Mesenchymal stem cell (in vitro differentiated cells and primary cell): ENCODE results near the gene HOXC12.

Experiments
- DNase-seq: peaks from one replicate; pipeline ENCODE4 v3.0.0-alpha.2; 2013
- H2AFZ ChIP-seq: one replicate; pipeline ENCODE4 v1.6.1; 2013; ENCODE audit warnings: low read depth, mild to moderate bottlenecking, control low read depth, inconsistent platforms, low read length, moderate library complexity
- H2AK5ac ChIP-seq: 2 replicates; pipeline ENCODE4 v1.6.1; 2013; ENCODE audit warnings: low read length, moderate library complexity, mild to moderate bottlenecking, inconsistent platforms; ENCODE audit not compliant: severe bottlenecking
- H2BK120ac ChIP-seq: one replicate; pipeline ENCODE4 v1.6.1; 2013; ENCODE audit warnings: low read depth, mild to moderate bottlenecking, inconsistent platforms, low read length, moderate library complexity
- H2BK12ac ChIP-seq, 2 experiments: one replicate each; pipeline ENCODE4 v1.6.1; 2013; ENCODE audit warnings: inconsistent platforms in 2 of 2, low read length in 2 of 2, mild to moderate bottlenecking in 2 of 2, moderate library complexity in 2 of 2, control low read depth in 1 of 2
- H2BK15ac ChIP-seq: one replicate; pipeline ENCODE4 v1.6.1; 2013; ENCODE audit warnings: mild to moderate bottlenecking, low read depth, inconsistent platforms; ENCODE audit not compliant: poor library complexity, severe bottlenecking
- H2BK5ac ChIP-seq: 2 replicates; pipeline ENCODE4 v1.6.1; 2013; ENCODE audit warnings: low read depth, mild to moderate bottlenecking, low read length, control low read depth, inconsistent platforms; ENCODE audit not compliant: poor library complexity, severe bottlenecking
- H3K14ac ChIP-seq, 2 experiments: one replicate each; pipeline ENCODE4 v1.6.1; 2013; ENCODE audit warnings: inconsistent platforms in 2 of 2, low read length in 2 of 2, control low read depth in 1 of 2, mild to moderate bottlenecking in 1 of 2, moderate library complexity in 1 of 2
- H3K18ac ChIP-seq, 2 experiments: one replicate each; pipeline ENCODE4 v1.6.1; 2013; ENCODE audit warnings: inconsistent platforms in 2 of 2, low read length in 2 of 2, control low read depth in 1 of 2, low read depth in 1 of 2, mild to moderate bottlenecking in 1 of 2
- H3K23ac ChIP-seq, 2 experiments: one replicate each; pipeline ENCODE4 v1.6.1; 2013; ENCODE audit warnings: inconsistent platforms in 2 of 2, low read length in 2 of 2, mild to moderate bottlenecking in 2 of 2, moderate library complexity in 2 of 2, control low read depth in 1 of 2
- H3K27ac ChIP-seq: 2 replicates; pipeline ENCODE4 v1.5.1; 2013; ENCODE audit warnings: mild to moderate bottlenecking, moderate library complexity, low read length, control low read depth, inconsistent platforms; ENCODE audit not compliant: poor library complexity, severe bottlenecking
- H3K27me3 ChIP-seq, 2 experiments: 2 replicates each; pipeline versions ENCODE4 v1.6.1 to v1.7.0; 2013; ENCODE audit warnings: low read length in 2 of 2, mild to moderate bottlenecking in 2 of 2, moderate library complexity in 2 of 2, control low read depth in 1 of 2, inconsistent platforms in 1 of 2; ENCODE audit not compliant: control insufficient read depth in 1 of 2, insufficient read depth in 1 of 2
- H3K36me3 ChIP-seq, 2 experiments: 2 replicates each; pipeline versions ENCODE4 v1.6.1 to v1.7.0; 2013; ENCODE audit warnings: low read length in 2 of 2, control low read depth in 1 of 2, inconsistent platforms in 1 of 2, low read depth in 1 of 2, mild to moderate bottlenecking in 1 of 2; ENCODE audit not compliant: insufficient read depth in 2 of 2, control insufficient read depth in 1 of 2
- H3K4ac ChIP-seq, 2 experiments: one replicate each; pipeline ENCODE4 v1.6.1; 2013; ENCODE audit warnings: inconsistent platforms in 2 of 2, low read length in 2 of 2, mild to moderate bottlenecking in 2 of 2, moderate library complexity in 2 of 2, control low read depth in 1 of 2, low read depth in 1 of 2
- H3K4me1 ChIP-seq: 2 replicates; pipeline ENCODE4 v1.6.1; 2013; ENCODE audit warnings: low read depth, low read length, control low read depth; ENCODE audit not compliant: control insufficient read depth, insufficient read depth
- H3K4me2 ChIP-seq: 2 replicates; pipeline ENCODE4 v1.6.1; 2013; ENCODE audit warnings: low read length, mild to moderate bottlenecking, inconsistent platforms; ENCODE audit not compliant: poor library complexity, severe bottlenecking
- H3K4me3 ChIP-seq, 2 experiments: 2 replicates each; pipeline versions ENCODE4 v1.5.1 to v1.7.0; 2013; ENCODE audit warnings: low read length in 2 of 2, mild to moderate bottlenecking in 2 of 2, control low read depth in 1 of 2, low read depth in 1 of 2; ENCODE audit not compliant: insufficient read depth in 1 of 2
- H3K79me1 ChIP-seq: replicated peaks from 2 replicates; pipeline ENCODE4 v1.6.1; 2013; ENCODE audit warnings: mild to moderate bottlenecking, control low read depth, low read length, inconsistent platforms; ENCODE audit not compliant: poor library complexity, severe bottlenecking
- H3K9ac ChIP-seq: 2 replicates; pipeline ENCODE4 v1.7.0; 2013; ENCODE audit warnings: mild to moderate bottlenecking, low read length, moderate library complexity
- H3K9me3 ChIP-seq: 2 replicates; pipeline ENCODE4 v1.7.0; 2013; ENCODE audit warnings: mild to moderate bottlenecking, low read length; ENCODE audit not compliant: control insufficient read depth
- H4K8ac ChIP-seq: one replicate; pipeline ENCODE4 v1.6.1; 2013; ENCODE audit warnings: inconsistent platforms, mild to moderate bottlenecking, low read length, moderate library complexity
- H4K91ac ChIP-seq: one replicate; pipeline ENCODE4 v1.6.1; 2013; ENCODE audit warnings: mild to moderate bottlenecking, low read length, inconsistent platforms
- WGBS: methylation state at CpG from one replicate; pipeline ENCODE4 v1.1.7; 2013; ENCODE audit warnings: mixed read lengths; 5-methylcytosine and 5-hydroxymethylcytosine counted together

The HOXC12 gene

GRCh38 chr12:53927220-53928029 lies 27.3 kb upstream of the HOXC12 start:
- Histone ChIP-seq H3K9me3 (peaks cover 25% of the 10 kb centered on the region), H2BK120ac (no peak overlapping the region), H3K27me3 (peaks cover 94 to 100% of the 10 kb centered on the region in 2 experiments), H4K8ac (no peak overlapping the region), H3K18ac (no peak overlapping the region), H3K23ac (no peak overlapping the region), H3K4me1 (peaks cover 3% of the 10 kb centered on the region), H3K9ac (no peak overlapping the region), H3K36me3 (no peaks in the 10 kb centered on the region), H3K4me3 (no peak overlapping the region), H3K4me2 (no peak overlapping the region), H3K27ac (no peak overlapping the region), H2AFZ (no peak overlapping the region), H3K79me1 (no peaks in the 10 kb centered on the region), H3K14ac (no peak overlapping the region), H4K91ac (no peak overlapping the region), H2BK12ac (no peak overlapping the region), H2AK5ac (no peak overlapping the region), H2BK5ac (no peak overlapping the region), H3K4ac (no peak overlapping the region), H2BK15ac (no peak overlapping the region)
- WGBS, result 3% methylated on average over 34 of the region's 45 CpGs
- DNase-seq, result no peak

GRCh38 chr12:53928054-53928835 lies 26.5 kb upstream of the HOXC12 start:
- no peak overlapping the region for H2BK5ac ChIP-seq
- no peak overlapping the region for H3K4ac ChIP-seq
- no peak overlapping the region for H3K27ac ChIP-seq
- peaks cover 25% of the 10 kb centered on the region for H3K9me3 ChIP-seq
- peak overlapping the region in 1 of 2 experiments; percentile 85 for H3K23ac ChIP-seq
- no peak overlapping the region for H2BK15ac ChIP-seq
- H4K8ac ChIP-seq, result no peak overlapping the region
- no peak overlapping the region for H2AK5ac ChIP-seq
- no peaks in the 10 kb centered on the region for H3K36me3 ChIP-seq
- H3K14ac ChIP-seq, result no peak overlapping the region
- no peak overlapping the region for H3K4me3 ChIP-seq
- H3K9ac ChIP-seq, result no peak overlapping the region
- no peaks in the 10 kb centered on the region for H3K79me1 ChIP-seq
- no peak overlapping the region for H2BK120ac ChIP-seq
- H2BK12ac ChIP-seq, result no peak overlapping the region
- no peak overlapping the region for H2AFZ ChIP-seq
- no peak overlapping the region for H3K18ac ChIP-seq
- no peak overlapping the region for H4K91ac ChIP-seq
- H3K27me3 ChIP-seq, result peaks cover 97 to 100% of the 10 kb centered on the region in 2 experiments
- DNase-seq, result no peak
- 7% methylated on average over 24 of the region's 31 CpGs for WGBS
- H3K4me1 ChIP-seq, result peaks cover 3% of the 10 kb centered on the region
- H3K4me2 ChIP-seq, result no peak overlapping the region

- Histone ChIP-seq H2BK12ac (no peak overlapping the region), H3K27ac (no peak overlapping the region), H3K4me2 (no peak overlapping the region), H2AK5ac (no peak overlapping the region), H2BK15ac (no peak overlapping the region), H3K4me1 (peaks cover 3% of the 10 kb centered on the region), H3K9ac (no peak overlapping the region), H3K14ac (no peak overlapping the region), H3K27me3 (peaks cover 99 to 100% of the 10 kb centered on the region in 2 experiments), H3K9me3 (peaks cover 25% of the 10 kb centered on the region), H3K23ac (no peak overlapping the region), H4K8ac (no peak overlapping the region), H3K36me3 (no peaks in the 10 kb centered on the region), H2BK120ac (no peak overlapping the region), H4K91ac (no peak overlapping the region), H3K79me1 (no peaks in the 10 kb centered on the region), H3K4ac (no peak overlapping the region), H2BK5ac (no peak overlapping the region), H3K18ac (no peak overlapping the region), H3K4me3 (no peak overlapping the region), H2AFZ (no peak overlapping the region)
- 22% methylated on average over 3 of the region's 4 CpGs for WGBS
- DNase-seq, result no peak
These were observed 25.2 kb upstream of the HOXC12 start for GRCh38 chr12:53929527-53929926.

GRCh38 chr12:53930591-53931255 lies 24.0 kb upstream of the HOXC12 start:
- H2BK15ac ChIP-seq, result no peak overlapping the region
- peaks cover 4% of the 10 kb centered on the region for H3K4me1 ChIP-seq
- WGBS, result 14% methylated on average over 25 of the region's 30 CpGs
- no peak overlapping the region for H3K14ac ChIP-seq
- H3K4ac ChIP-seq, result no peak overlapping the region
- no peak for DNase-seq
- no peak overlapping the region for H2BK120ac ChIP-seq
- H3K79me1 ChIP-seq, result no peaks in the 10 kb centered on the region
- no peak overlapping the region for H2AFZ ChIP-seq
- H3K4me3 ChIP-seq, result no peak overlapping the region
- H3K9ac ChIP-seq, result no peak overlapping the region
- H3K4me2 ChIP-seq, result no peak overlapping the region
- no peak overlapping the region for H4K91ac ChIP-seq
- no peak overlapping the region for H3K27ac ChIP-seq
- peaks cover 99 to 100% of the 10 kb centered on the region in 2 experiments for H3K27me3 ChIP-seq
- no peak overlapping the region for H4K8ac ChIP-seq
- no peaks in the 10 kb centered on the region for H3K36me3 ChIP-seq
- H2BK12ac ChIP-seq, result no peak overlapping the region
- H2BK5ac ChIP-seq, result no peak overlapping the region
- no peak overlapping the region for H2AK5ac ChIP-seq
- H3K18ac ChIP-seq, result no peak overlapping the region
- peak overlapping the region in 1 of 2 experiments; percentile 92 for H3K23ac ChIP-seq
- peaks cover 25% of the 10 kb centered on the region for H3K9me3 ChIP-seq
